ENCODE results near the gene BRAT1.

GRCh38 chr7:2503056-2503941, 52.0 kb downstream of the BRAT1 start:
- TF ChIP-seq CTCF (IDR thresholded peaks at IDR 0.05; ENCODE audit: insufficient read depth, low read depth, low read length) (no peak), EZH2 (IDR thresholded peaks at IDR 0.05; ENCODE audit: insufficient read depth, low read length) (no peak)

Data from astrocyte (in vitro differentiated cells and primary cell).